GM18517 (cell line): Measurements from ENCODE around the gene SH3GL1.
A peak's percentile ranks its signal among the peaks of the same experiment; 100 is the strongest.

Source experiments
- ATAC-seq: cut with Tn5 transposase; IDR thresholded peaks from one replicate; pipeline ENCODE4 v1.9.1; 2021; ENCODE audit warnings: mild to moderate bottlenecking, moderate library complexity; ENCODE audit not compliant: unreplicated experiment

Gene SH3GL1

DNA sequence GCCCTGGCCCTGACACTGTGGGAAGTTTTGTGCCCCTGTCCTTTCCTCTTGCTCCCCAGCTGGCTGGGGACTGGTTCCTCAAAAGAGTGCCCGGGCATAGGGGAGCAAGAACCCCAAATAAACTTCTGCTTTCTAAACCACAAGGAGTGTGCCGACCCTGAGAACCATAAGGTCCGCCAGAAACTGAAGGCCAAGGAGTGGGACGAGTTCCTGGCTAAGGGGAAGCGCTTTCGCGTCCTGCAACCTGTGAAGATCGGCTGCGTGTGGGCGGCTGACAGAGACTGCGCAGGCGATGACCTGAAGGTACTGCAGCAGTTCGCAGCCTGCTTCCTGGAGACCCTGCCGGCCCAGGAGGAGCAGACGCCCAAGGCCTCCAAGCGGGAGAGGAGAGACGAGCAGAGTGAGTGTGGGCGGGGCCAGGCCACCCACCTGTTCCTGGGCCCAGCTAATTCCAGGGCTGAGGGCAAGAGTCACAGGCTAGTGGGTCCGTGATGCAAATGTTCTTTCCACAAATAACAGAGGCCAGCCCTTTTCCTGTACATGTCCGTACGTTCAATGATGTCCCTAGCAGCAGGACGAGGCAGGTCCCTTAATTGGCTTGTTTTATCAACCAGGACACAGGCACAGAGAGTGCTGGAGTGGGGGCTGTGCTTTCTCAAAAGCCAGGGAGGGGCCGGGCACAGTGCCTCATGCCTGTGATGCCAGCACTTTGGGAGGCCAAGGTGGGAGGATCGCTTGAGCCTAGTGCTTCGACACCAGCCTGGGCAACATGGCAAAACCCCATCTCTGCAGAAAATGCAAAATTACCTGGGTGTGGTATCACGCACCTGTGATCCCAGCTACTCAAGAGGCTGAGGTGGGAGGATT is 31.7 kb upstream of the SH3GL1 start:
- ATAC-seq, result no peak

DNA sequence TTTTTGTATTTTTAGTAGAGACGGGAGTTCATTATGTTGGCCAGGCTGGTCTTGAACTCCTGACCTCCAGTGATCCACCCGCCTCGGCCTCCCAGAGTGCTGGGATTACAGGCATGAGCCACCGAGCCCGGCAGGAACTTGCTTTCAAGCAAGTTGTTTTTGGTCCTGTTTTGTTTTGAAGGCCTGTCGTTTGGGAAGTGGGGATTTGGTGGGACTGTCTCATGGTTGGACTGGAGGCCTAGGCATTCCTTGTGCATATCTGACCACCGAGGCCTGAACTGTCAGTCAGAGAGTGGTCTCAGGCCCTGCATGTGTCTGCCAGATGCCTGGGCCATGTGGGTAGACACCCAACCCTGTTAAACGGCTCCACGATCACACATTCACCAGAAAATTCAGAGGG is 30.9 kb upstream of the SH3GL1 start:
- ATAC-seq, result no peak

DNA sequence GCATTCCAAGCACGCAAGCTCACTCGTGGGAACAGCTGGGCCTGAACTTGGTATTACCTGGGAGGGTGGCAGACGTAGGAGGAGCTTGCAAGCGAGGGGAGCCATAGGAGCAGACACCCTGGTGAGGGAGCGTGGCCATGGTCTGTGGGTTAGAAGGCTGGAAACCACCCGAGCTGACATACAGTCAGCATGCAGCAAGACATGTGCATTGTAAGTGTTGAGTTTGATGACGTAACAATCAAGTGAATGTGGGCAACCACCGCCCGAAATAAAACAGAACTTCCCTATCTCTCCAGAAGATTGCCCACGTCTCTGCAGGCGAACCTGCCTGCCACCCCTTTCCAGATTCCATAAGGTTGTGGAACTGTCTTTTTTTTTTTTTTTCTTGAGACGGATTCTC is 30.4 kb upstream of the SH3GL1 start:
- no peak for ATAC-seq

DNA sequence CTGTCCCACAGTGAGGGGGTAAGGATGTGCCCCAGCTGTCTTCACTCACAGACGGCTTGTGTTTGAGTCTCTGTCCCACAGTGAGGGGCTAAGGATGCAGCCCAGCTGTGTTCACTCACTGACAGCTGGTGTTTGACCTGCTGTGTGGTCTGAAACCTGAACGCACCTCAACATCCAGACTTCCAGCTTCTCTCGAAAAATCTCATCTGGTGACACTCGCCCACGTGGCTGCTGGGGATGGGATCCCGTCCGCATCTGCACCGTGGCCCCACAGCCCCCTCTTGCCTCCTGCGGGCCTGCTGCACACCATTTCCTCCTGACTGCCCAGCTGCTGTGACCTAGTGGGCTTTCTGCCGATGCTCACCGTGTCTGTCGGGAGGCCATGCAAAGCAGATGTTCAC is 29.4 kb upstream of the SH3GL1 start:
- ATAC-seq, result no peak

DNA sequence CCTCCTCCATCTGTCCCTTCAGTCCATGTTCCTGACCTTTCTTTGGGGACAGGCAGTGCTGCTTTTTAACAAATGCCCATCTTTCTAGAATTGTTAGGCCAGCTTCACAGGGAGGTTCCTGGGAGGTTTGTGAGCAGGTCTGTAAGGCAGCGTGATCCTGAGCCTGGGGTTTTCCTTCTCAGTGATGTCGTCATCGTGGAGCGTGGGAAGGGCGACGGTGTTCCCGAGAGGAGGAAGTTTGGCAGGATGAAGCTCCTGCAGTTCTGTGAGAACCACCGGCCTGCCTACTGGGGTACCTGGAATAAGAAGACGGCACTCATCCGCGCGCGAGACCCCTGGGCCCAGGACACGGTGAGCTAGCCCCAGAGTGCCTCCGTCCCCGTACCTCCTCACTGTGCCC is 28.9 kb upstream of the SH3GL1 start:
- no peak for ATAC-seq

DNA sequence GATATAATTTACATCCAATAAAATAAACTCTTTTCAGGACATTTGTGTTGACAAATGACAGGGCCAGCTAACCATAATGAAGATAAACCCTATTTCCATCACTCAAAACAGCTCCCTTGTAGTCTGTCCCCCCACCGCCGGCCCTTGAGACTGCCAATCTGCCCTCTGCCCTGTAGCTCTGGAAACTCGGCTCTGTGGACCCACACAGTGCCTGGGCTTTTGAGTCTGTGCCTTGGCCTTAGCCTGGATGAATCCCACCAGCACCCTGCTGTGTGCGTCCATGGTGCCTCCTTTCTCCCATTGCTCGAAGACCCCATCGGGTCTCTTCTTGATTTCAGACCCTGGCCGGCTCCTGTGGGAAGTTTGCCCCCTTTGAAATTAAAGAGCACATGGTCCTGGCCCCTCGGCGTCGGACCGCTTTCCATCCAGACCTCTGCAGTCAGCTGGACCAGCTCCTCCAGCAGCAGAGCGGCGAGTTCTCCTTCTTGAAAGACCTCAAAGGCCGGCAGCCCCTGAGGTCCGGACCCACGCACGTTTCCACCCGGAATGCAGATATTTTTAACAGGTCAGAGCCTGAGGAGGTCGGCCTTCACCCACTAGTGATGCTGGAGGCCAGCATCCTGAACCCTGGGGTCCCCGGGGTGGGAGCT is 28.1 kb upstream of the SH3GL1 start:
- no peak for ATAC-seq

DNA sequence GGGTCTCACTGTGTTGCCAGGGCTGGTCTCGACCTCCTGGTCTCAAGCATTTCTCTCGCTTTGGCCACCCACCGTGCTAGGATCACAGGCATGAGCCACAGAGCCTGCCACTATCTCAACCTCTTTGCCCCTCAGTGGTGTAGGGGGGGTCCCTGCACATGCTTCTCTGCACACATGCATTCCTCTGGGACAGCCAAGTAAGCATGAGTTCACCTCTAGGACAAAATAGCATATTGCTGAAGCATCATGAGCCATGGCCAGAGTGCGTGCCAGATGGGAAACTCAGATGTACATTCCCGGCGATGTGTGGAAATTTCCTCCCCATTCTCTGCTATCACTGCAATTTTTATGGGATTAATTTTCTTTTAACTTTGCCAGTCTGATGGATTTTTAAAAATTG is 25.2 kb upstream of the SH3GL1 start:
- no peak for ATAC-seq

DNA sequence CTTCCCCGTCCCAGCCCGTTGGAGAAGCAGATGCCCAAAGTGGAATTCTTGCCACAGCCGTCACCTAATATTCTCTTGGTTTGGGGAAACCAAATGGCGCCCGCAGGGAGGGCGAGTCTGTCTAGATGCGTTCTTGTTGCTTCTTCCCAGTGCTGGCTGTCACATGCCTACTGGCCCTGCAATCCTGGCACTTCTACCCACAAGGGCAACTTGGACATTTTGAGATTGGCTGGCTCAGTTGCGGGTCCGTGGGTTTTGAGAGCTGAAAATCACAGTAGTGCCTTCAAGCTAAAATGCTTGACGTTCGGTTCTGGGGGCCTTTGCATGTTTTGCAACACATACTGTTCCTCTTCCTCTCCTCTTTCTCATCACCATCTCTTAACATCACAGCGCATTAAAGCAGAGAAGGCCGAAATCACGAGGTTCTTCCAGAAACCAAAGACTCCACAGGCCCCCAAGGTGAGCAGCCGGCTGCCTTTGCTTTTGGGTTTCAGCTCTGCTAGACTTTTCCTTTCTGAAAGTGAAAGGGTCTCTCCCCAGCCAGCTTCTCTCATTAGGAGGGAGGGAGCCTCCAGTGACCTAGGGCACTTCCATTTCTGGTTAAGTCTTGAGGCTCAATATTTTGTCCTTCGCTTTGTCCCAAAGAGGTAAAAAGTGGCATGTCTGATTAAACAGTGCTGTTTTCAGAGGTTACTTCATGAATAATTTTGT is 23.2 kb upstream of the SH3GL1 start:
- no peak for ATAC-seq

DNA sequence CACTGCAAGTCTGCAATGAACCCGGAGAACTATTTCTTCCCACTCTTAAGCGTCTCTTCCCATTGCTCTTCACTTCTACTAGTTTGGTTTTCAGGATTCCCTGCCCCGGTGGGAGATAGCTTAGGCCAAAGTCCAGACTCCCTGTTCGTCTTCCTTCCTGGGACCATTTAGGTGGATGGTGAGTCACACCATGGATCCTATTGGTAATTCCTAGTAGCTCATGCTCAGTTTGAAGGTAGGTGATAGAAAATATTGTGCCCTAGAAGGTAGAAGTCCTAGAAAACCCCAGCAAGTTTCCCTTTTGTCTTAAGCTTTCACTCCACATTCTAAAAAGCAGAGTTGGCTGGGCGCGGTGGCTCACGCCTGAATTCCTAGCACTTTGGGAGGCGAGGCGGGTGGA is 15.9 kb upstream of the SH3GL1 start:
- ATAC-seq, result no peak

DNA sequence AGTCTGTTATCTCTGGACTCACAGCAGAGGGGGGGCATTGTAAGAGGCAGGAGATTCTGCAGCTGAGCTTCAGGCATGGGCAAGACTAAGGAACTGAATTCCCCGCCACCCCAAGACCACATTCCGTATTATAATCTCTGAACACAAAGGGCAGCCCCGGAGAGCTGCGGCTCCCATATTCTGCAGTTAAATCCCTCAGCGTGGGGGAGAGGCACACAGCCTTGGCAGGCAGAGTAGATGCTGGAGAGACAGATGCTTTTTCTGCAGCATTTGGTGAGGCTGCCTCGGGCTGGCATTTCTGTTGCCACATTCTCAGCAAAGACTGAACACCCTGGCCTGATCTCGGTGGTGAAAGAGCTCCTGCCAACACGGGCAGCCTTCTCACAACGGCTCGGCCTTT is 15.0 kb upstream of the SH3GL1 start:
- ATAC-seq, result no peak

DNA sequence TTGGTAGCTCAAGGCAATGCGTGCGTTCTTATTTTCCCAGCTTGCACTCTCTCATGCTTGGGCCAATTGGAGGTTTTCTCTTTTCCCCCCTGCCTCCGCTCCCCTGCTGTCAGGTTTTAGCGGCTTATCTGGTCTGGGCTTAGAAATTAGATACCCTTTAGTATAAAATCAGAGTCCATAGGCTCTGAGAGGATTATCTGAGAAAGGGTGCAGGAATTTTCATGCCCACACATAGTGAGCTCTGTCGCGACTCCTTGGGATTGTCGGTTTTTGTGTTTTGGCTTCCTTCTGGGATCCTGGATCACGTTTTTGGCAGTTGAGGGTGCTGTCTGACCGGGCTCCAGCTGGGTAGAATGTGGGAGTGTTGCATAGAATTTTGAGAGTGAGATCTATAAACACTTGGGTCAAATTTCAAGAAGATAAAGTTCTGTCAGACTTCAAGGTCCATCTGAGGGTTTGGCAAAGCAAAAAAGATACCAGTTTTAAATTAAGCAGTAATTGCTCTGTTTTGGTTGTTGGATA is 14.5 kb upstream of the SH3GL1 start:
- no peak for ATAC-seq

DNA sequence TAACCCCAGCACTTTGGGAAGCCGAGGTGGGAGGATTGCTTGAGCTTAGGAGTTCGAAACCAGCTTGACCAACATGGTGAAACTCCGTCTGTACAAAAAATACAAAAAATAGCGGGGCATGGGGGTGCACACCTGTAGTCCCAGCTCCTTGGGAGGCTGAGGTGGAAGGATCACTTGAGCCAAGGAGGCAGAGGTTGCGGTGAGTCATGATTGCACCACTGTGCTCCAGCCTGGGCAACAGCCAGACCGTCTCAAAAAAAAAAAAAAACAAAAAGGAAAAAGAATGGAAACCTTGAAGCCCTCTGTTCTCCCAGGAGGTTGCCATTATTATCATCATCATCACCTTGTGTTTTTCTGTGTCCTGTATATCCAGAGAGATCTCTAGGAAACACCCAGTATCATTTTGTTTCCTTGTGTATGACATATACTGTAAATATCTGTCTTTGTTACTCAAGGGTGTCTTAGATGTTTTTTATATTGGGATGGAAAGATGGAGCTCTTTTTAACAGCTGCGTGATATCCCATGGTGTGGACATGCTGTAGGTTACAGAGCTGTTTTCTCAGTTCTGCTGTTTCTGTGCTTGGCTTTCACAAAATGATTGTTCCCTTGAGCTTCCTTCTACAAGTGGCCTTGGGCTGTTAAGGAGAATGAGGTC is 13.9 kb upstream of the SH3GL1 start:
- no peak for ATAC-seq

DNA sequence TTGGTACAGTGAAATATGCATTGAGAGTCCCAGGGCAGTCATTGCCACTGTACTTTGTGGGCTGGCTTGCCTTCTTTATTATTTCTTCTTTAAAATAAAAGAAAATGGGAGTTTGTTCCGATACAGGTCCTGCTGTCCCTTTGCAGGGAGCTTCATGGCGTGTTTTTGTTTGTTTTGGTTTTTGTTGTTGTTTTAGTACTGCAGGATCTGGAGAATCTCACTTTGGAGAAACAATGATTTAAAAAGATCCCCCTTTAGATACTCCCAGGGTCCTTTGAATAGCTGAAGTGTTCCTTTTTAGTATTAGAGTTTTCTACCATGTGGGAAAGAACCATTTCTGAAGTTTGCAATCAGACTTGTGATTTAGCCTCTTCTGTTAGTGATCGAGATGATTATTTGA is 13.2 kb upstream of the SH3GL1 start:
- no peak for ATAC-seq

DNA sequence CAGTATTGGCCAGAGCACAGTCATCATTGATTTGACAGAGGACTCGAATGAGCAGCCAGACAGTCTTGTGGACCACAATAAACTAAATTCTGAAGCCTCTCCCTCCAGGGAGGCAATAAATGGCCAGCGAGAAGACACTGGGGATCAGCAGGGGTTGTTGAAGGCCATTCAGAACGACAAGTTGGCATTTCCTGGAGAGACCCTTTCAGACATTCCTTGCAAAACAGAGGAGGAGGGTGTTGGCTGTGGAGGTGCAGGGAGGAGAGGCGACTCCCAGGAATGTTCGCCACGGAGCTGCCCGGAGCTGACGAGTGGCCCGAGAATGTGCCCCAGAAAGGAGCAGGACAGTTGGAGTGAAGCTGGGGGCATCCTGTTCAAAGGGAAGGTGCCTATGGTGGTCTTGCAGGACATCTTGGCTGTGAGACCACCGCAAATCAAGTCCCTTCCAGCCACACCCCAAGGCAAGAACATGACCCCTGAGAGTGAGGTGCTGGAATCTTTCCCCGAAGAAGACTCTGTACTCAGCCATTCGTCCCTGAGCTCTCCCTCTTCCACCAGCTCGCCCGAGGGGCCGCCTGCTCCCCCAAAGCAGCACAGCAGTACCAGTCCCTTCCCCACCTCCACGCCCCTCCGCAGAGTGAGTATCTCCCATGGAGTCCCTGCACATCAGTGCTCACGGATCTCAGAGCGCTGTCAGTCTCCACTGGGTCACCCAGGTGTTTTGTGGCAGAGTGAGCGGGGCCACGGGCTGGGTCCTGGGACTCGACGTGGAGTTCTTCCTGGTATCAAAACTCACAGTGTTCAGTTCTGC is 9.0 kb upstream of the SH3GL1 start:
- ATAC-seq, result no peak

DNA sequence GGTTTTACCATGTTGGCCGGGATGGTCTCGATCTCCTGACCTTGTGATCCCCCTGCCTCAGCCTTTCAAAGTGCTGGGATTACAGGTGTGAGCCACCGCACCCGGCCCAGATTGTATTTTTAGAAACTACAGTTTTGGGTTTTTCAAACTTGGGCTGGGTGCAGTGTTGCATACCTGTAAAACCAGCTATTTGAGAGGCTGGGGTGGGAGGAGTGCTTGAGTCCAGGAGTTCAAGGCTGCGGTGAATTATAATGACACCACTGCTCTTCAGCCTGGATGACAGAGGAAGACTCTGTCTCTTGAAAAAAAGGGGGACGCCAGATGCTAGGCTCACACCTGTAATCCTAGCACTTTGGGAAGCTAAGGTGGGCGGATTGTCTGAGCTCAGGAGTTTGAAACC is 6.3 kb upstream of the SH3GL1 start:
- no peak for ATAC-seq

DNA sequence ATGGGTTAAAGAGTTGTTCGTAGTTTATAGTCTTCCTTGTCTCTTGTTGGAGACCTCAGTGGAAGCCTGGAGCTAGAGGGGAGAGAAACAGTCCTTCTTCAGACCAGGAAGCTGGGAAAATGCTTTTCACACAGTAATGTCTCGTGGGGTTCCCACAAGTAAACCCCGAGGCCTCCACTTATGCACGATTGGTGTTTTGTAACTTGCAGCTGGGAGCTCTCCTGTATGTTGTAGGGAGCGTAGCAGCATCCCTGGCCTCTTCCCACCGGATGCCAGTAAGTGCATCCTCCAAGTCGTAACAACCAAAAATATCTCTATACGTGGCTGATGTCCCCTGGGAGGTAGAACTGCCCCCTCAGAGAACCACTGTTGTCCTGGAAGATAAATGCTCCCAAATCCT is 5.6 kb upstream of the SH3GL1 start:
- ATAC-seq, result no peak

DNA sequence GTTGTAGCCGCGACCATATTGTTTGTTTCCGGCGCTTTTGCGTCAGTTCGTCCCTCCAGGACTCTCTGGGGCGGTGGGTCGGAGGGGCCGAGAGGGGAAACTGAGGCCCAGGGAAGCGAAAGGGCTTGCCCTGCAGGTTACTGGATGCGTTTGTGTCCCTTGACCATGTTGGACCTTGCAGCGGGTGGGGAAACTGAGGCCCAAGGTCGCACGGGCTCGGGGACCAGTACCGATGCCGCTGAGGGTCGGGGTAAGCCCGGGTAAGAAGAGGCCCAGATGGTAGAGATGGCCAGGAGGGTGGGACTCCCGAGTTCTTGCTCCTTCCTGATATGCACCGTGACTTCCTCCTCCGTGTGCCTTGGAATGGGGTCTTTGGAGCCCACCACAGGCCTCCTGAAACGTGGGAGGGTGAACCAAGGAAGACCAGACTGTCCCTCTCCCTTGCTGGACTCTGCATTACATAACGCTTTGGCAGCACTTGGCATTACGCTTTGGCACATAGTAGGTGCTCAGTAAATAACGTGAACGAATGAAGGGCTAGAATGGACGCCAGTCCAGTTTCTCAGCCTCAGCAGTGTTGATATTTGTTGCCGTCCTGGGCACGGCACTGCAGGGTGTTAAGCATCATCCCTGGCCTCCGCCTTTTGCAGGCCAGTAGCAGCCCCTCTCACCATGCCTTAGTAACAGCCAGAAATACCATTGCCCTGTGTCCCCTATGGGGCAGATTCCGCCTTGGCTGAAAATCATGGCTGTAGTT is 2.8 kb upstream of the SH3GL1 start:
- no peak for ATAC-seq

DNA sequence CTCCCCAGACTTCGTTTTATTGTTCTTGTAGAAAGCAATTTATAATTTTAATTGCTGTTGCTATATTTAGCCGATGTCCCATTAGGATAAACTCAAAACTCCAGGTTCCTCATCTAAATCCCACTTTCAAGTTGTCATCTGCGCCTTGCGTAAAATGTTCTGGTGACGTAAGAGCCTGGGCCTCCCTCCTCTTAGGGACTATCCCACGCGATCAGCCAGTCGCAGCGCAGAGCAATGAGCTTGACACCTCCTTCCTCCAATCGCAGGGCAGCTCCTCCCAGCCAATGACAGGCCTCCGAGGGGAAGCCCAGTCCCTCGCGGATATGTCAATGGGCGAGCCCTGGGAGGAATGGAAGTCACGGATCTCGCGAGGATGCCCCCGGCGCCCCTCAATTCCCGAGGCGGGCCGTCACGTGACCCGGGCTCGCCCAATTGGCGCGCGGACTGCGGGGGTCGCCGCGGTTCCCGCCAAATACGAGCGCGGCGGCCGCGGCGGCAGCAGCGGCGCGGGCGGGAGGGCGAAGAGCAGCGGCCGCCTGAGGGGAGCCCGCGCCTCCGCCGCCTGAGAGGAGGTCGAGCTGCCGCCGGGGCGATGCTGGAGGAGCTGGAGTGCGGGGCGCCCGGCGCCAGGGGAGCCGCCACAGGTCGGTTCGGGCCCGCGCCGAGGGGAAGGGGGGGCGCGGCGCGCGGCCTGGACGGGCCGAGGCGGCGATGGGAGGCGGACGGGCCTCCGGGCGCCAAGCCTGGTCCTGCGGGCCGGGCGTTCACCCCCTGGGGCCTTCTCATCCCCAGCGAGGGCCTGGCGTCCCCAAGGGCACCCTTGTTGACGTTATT is 2.0 kb upstream of the SH3GL1 start, which contains the start of gene CHAF1A:
TSS of gene CHAF1A (plus strand) at position 470 of the 834 bp plus-strand sequence. CDS start at position 593, 123 bp downstream.
- peak; percentile 85 for ATAC-seq

DNA sequence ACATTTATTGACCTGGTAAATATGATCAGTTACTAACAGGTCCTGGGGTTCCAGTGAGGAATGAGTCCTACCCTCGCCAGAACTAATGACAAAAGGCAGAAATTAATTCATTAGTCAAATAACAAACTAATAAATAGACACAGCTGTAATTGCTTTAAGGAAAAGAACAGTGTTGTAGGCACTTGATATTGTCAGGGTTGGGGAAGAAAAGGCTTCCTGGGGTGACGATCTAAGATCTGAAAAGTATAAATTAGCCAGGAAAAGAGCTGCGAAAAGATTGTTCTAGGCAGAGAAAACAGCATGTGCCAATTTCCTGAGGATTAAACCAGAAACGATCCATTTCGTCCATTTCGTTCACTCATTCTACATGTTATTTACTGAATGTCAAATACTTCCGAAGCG is 1.4 kb upstream of the SH3GL1 start:
- ATAC-seq, result no peak
